Upper lobe of left lung (tissue), 4 donors: ENCODE results near the gene TRPM6.

Source experiments
- POLR2A ChIP-seq, 4 donors: fragments of 450-650 bp; IDR thresholded peaks; one replicate each; pipeline ENCODE4 v1.5.1; 2016 to 2017; ENCODE audit warnings: antibody characterized with exemption in 4 of 4, mild to moderate bottlenecking in 2 of 4
- TF ChIP-seq, protein P1 (sequence below), 6 experiments: fragments of 450-650 bp in 4 of 6; fragments of 200-600 bp in 2 of 6; sonication (generic) in 2 of 6; IDR thresholded peaks; one replicate each; pipeline ENCODE4 v1.5.1; 2016 to 2019; ENCODE audit warnings: antibody characterized with exemption in 6 of 6

DNA sequence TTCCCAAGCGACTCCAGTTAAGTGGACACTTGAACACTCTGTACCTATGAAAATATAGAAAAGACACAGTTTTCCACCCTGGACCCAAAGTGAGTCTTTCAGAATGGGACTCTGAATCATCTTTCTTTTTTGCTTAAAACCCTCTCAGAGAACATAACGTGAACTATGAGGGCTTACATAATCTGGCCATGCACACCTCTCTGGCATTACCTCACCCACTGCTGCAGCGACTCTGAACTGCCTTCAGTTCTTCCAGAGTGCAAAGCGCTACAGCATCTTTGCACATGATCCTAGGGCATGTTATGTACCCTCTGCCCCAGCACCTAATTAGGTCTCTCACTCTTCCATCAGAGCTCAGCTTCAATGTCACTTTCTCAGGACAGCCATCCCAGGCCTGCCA lies 204.4 kb downstream of the TRPM6 start:
- TF ChIP-seq POLR2A (IDR thresholded peaks at IDR 0.05) = no peak
- TF ChIP-seq, protein P1, sequence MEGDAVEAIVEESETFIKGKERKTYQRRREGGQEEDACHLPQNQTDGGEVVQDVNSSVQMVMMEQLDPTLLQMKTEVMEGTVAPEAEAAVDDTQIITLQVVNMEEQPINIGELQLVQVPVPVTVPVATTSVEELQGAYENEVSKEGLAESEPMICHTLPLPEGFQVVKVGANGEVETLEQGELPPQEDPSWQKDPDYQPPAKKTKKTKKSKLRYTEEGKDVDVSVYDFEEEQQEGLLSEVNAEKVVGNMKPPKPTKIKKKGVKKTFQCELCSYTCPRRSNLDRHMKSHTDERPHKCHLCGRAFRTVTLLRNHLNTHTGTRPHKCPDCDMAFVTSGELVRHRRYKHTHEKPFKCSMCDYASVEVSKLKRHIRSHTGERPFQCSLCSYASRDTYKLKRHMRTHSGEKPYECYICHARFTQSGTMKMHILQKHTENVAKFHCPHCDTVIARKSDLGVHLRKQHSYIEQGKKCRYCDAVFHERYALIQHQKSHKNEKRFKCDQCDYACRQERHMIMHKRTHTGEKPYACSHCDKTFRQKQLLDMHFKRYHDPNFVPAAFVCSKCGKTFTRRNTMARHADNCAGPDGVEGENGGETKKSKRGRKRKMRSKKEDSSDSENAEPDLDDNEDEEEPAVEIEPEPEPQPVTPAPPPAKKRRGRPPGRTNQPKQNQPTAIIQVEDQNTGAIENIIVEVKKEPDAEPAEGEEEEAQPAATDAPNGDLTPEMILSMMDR (IDR thresholded peaks at IDR 0.05) = no peak
